ENCODE measurements around the gene SLC22A23.

SLC22A23 gene

GRCh38 chr6:3422435-3423070 is 34.3 kb downstream of the SLC22A23 start:
- no peak for DNase-seq (ENCODE audit: low read depth in 2 of 2)

GRCh38 chr6:3421791-3422434 is 34.9 kb downstream of the SLC22A23 start:
- no peak for DNase-seq (ENCODE audit: low read depth in 2 of 2)

- DNase-seq (ENCODE audit: low read depth in 2 of 2) = no peak
These were observed 35.7 kb downstream of the SLC22A23 start for GRCh38 chr6:3421143-3421542.

- DNase-seq (ENCODE audit: low read depth in 2 of 2) = no peak
These were observed 37.1 kb downstream of the SLC22A23 start for GRCh38 chr6:3419624-3420272.

GRCh38 chr6:3418496-3419060 is 38.3 kb downstream of the SLC22A23 start:
- no peak for DNase-seq (ENCODE audit: low read depth in 2 of 2)

GRCh38 chr6:3417473-3417872 is 39.4 kb downstream of the SLC22A23 start:
- no peak for DNase-seq (ENCODE audit: low read depth in 2 of 2)

GRCh38 chr6:3415490-3415889 is 41.4 kb downstream of the SLC22A23 start:
- DNase-seq (ENCODE audit: low read depth in 2 of 2) = no peak

GRCh38 chr6:3415082-3415453 is 41.8 kb downstream of the SLC22A23 start:
- no peak for DNase-seq (ENCODE audit: low read depth in 2 of 2)

GRCh38 chr6:3414327-3415081 is 42.3 kb downstream of the SLC22A23 start:
- DNase-seq (ENCODE audit: low read depth in 2 of 2) = no peak

GRCh38 chr6:3413592-3413991 is 43.3 kb downstream of the SLC22A23 start:
- no peak for DNase-seq (ENCODE audit: low read depth in 2 of 2)

GRCh38 chr6:3412779-3413500 is 43.9 kb downstream of the SLC22A23 start:
- DNase-seq (ENCODE audit: low read depth in 2 of 2) = no peak

- DNase-seq (ENCODE audit: low read depth in 2 of 2) = no peak
These were observed 44.7 kb downstream of the SLC22A23 start for GRCh38 chr6:3411967-3412778.

- peak; percentile 14 to 57 for DNase-seq (ENCODE audit: low read depth in 2 of 2)
These were observed 46.2 kb downstream of the SLC22A23 start for GRCh38 chr6:3410385-3411360.

GRCh38 chr6:3409699-3410384 is 47.0 kb downstream of the SLC22A23 start:
- DNase-seq (ENCODE audit: low read depth in 2 of 2) = no peak

GRCh38 chr6:3408665-3409064 is 48.2 kb downstream of the SLC22A23 start:
- no peak for DNase-seq (ENCODE audit: low read depth in 2 of 2)

- no peak for DNase-seq (ENCODE audit: low read depth in 2 of 2)
These were observed 49.0 kb downstream of the SLC22A23 start for GRCh38 chr6:3407840-3408239.

GRCh38 chr6:3406891-3407809 is 49.7 kb downstream of the SLC22A23 start:
- no peak for DNase-seq (ENCODE audit: low read depth in 2 of 2)

GRCh38 chr6:3406362-3406821 is 50.5 kb downstream of the SLC22A23 start:
- no peak for DNase-seq (ENCODE audit: low read depth in 2 of 2)

Measured in stimulated activated CD8-positive, alpha-beta memory T cell treated with anti-CD3 and anti-CD28 coated beads, Interleukin-7, amount 100 ng/mL, for 1 hour (primary cell).